ENCODE data around the gene SEMA4D. TPM values are rescaled to one million over a fixed set of nuclear protein-coding genes. Genes with fewer than 3 reads are reported as not detected.

Gene SEMA4D
- total RNA-seq, 1 experiment from 2014 or later, result 23.3 TPM

DNA sequence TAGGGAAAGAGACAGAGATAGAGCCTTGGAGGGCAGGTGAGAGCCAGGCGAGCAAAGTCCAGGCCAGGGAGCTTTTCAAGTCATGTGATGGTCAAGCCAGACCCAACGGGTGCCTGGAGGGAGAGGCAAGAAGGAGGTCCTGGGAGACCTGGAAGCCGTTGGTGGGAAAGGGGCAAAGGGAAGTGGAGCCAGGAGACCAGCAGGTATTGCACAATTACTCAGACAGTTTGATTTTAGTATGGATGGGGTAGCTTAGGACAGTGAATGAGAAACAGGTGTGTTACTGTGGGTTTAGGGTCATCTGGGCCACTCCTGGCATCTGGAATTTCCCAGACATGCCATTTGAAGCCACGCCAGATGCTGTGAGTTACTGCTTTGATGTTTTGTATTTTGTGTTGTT is 174.5 kb downstream of the SEMA4D start:
- no TSS peak for BruUV-seq (replicated peaks)
- Mint-ChIP-seq H3K4me1 (ENCODE audit: low read depth, unreplicated experiment) (peaks cover 16% of the 10 kb centered on the region), H3K27me3 (ENCODE audit: unreplicated experiment) (no peaks in the 10 kb centered on the region), H3K36me3 (ENCODE audit: insufficient read depth, unreplicated experiment) (peaks cover 16% of the 10 kb centered on the region), H3K27ac (ENCODE audit: unreplicated experiment) (peak overlapping the region; percentile 16), H3K4me3 (ENCODE audit: low read depth, unreplicated experiment) (no peak overlapping the region), H3K9me3 (ENCODE audit: low read depth, unreplicated experiment) (no peaks in the 10 kb centered on the region)
- TF ChIP-seq, protein P1, sequence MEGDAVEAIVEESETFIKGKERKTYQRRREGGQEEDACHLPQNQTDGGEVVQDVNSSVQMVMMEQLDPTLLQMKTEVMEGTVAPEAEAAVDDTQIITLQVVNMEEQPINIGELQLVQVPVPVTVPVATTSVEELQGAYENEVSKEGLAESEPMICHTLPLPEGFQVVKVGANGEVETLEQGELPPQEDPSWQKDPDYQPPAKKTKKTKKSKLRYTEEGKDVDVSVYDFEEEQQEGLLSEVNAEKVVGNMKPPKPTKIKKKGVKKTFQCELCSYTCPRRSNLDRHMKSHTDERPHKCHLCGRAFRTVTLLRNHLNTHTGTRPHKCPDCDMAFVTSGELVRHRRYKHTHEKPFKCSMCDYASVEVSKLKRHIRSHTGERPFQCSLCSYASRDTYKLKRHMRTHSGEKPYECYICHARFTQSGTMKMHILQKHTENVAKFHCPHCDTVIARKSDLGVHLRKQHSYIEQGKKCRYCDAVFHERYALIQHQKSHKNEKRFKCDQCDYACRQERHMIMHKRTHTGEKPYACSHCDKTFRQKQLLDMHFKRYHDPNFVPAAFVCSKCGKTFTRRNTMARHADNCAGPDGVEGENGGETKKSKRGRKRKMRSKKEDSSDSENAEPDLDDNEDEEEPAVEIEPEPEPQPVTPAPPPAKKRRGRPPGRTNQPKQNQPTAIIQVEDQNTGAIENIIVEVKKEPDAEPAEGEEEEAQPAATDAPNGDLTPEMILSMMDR (IDR thresholded peaks at IDR 0.05; ENCODE audit: unreplicated experiment), result no peak
- CTCF ChIA-PET, result interaction anchor here (0.6 kb wide), 1 partner anchor 228 kb away, joined by 7 read pairs; no protein-coding TSS in a partner anchor
- intact Hi-C loops (cut with micrococcal nuclease; ENCODE audit: unreplicated experiment), result no loop called here
- no peak for DNase-seq

DNA sequence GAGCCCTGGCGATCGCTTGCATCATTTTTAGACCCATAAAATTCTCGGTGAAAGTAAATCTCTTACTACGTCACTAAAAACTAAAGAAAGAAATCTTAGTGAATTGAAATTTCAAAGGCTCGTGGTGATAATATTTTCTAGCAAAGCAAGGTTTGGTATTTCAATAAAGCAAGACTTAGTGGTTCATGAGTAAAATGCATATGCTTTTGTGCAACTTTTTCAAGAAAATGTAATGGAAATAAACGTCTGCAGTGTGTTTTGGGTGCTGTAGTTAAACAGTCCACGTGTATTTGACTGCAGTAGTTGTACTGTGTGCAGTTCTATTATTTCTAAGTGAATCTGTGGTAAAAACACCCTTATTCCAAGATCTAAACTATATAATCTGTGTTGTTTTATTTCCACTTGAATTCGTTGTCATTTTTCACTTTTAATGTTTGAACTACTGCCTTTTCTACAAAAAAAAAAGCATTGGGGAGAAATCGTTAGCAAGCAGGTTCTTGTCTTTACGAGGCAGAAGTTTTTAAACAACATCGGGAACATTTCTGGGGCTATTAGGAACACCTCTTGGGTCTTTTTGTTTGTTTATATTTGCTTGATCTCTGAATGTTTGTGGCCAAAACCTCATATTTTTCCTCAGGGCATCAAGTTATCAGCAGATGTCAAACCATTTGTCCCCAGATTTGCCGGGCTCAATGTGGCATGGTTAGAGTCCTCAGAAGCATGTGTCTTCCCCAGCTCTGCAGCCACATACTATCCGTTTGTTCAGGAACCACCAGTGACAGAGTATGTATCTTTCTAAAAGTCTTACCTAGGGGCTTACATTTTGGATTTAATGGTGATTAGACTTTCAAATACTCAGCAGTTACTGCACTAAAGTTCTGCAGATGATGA is 178.7 kb downstream of the SEMA4D start:
- peak overlapping the region; percentile 71 for H3K4me3 Mint-ChIP-seq (ENCODE audit: low read depth, unreplicated experiment)
- CTCF ChIA-PET, result no interaction called here
- intact Hi-C loops (cut with micrococcal nuclease; ENCODE audit: unreplicated experiment), result no loop called here
- H3K36me3 Mint-ChIP-seq (ENCODE audit: insufficient read depth, unreplicated experiment), result peaks cover 44% of the 10 kb centered on the region
- no peaks in the 10 kb centered on the region for H3K9me3 Mint-ChIP-seq (ENCODE audit: low read depth, unreplicated experiment)
- BruUV-seq (replicated peaks), result TSS peak; percentile 4
- H3K27ac Mint-ChIP-seq (ENCODE audit: unreplicated experiment), result peak overlapping the region; percentile 85
- TF ChIP-seq, protein P1 (IDR thresholded peaks at IDR 0.05; ENCODE audit: unreplicated experiment), result peak; percentile 1
- DNase-seq, result no peak
- H3K27me3 Mint-ChIP-seq (ENCODE audit: unreplicated experiment), result no peaks in the 10 kb centered on the region
- peaks cover 25% of the 10 kb centered on the region for H3K4me1 Mint-ChIP-seq (ENCODE audit: low read depth, unreplicated experiment)

DNA sequence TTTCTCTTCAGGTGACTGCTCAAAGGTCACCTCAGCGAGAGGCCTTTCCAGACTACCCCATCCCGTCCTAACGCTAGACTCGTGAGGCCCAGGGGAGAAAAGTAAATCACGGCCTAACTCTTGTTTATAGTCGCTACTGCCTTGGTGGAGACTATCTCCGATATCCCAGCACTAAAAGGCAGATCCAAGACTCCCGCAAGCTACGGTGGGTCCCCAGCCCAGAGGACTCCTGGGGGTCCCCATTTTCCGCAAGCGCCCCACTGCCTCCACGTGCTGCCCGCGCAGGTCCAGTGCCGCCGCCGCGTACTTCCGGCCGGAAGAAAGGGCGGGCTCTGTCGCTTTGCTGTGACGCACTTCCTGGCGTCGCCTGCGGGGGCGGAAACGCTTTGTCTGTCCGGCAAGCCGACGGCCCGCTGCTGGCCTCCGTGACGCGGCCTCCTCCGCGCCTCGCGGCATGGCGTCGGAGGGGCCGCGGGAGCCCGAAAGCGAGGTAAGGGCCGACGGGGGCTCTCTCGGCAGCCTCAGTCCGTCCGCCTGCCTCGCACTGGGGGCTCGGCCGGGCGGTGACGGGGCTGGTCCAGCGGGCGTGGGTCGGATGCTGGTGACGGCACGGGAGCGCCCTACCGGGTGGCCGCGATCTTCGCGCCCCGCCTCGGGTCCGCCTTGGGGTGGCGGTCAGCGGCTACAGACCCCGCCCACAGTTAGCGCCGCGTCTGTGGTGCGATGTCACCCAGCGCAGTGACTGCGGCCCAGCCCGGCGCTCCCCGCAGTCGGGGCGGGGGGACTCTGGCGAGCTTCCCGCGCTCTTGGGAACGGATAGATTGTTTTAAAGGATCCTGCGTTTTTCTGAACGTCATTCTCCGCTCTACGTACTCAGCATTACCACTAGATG is 179.5 kb downstream of the SEMA4D start, which contains the start of gene SECISBP2:
TSS of gene SECISBP2 (plus strand) at position 378 of the 892 bp plus-strand sequence. CDS start at position 455, 77 bp downstream.
- CTCF ChIA-PET, result interaction anchor here (0.6 kb wide), 1 partner anchor 231 kb away, joined by 8 read pairs; no protein-coding TSS in a partner anchor
- no peaks in the 10 kb centered on the region for H3K27me3 Mint-ChIP-seq (ENCODE audit: unreplicated experiment)
- BruUV-seq (replicated peaks), result no TSS peak
- H3K9me3 Mint-ChIP-seq (ENCODE audit: low read depth, unreplicated experiment), result no peaks in the 10 kb centered on the region
- H3K4me3 Mint-ChIP-seq (ENCODE audit: low read depth, unreplicated experiment), result peak within 1 kb of the TSS; percentile 71
- peak; percentile 93 for DNase-seq
- TF ChIP-seq, protein P1 (IDR thresholded peaks at IDR 0.05; ENCODE audit: unreplicated experiment), result peak; percentile 38
- intact Hi-C loops (cut with micrococcal nuclease; ENCODE audit: unreplicated experiment), result no loop called here
- H3K36me3 Mint-ChIP-seq (ENCODE audit: insufficient read depth, unreplicated experiment), result peaks cover 52% of the 10 kb centered on the region
- H3K4me1 Mint-ChIP-seq (ENCODE audit: low read depth, unreplicated experiment), result peaks cover 21% of the 10 kb centered on the region
- peak within 1 kb of the TSS; percentile 85 for H3K27ac Mint-ChIP-seq (ENCODE audit: unreplicated experiment)

DNA sequence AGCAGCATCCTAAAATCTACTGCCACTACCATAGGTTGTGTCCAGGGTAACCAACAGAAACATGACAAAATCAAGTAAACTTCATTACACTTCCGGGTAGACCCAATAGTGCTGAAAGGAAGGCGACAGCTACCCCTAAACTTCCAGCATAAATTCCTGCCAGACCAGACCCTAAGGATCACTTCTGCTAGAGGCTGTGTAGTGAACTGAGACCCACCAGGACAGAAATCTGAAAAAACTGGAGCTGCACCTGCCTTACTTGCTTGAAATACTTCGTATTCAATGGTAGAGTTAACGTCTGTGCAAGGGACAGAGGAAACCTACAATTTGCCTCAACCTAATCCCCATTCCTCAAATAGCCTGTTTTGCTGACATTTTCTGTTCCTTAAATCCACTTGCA is 180.6 kb downstream of the SEMA4D start:
- H3K36me3 Mint-ChIP-seq (ENCODE audit: insufficient read depth, unreplicated experiment), result peaks cover 63% of the 10 kb centered on the region
- no TSS peak for BruUV-seq (replicated peaks)
- H3K27me3 Mint-ChIP-seq (ENCODE audit: unreplicated experiment), result no peaks in the 10 kb centered on the region
- no peaks in the 10 kb centered on the region for H3K9me3 Mint-ChIP-seq (ENCODE audit: low read depth, unreplicated experiment)
- H3K4me3 Mint-ChIP-seq (ENCODE audit: low read depth, unreplicated experiment), result peak overlapping the region; percentile 71
- peak overlapping the region; percentile 85 for H3K27ac Mint-ChIP-seq (ENCODE audit: unreplicated experiment)
- intact Hi-C loops (cut with micrococcal nuclease; ENCODE audit: unreplicated experiment), result no loop called here
- TF ChIP-seq, protein P1 (IDR thresholded peaks at IDR 0.05; ENCODE audit: unreplicated experiment), result no peak
- CTCF ChIA-PET, result no interaction called here
- H3K4me1 Mint-ChIP-seq (ENCODE audit: low read depth, unreplicated experiment), result peaks cover 10% of the 10 kb centered on the region
- no peak for DNase-seq

All from Calu3 (cell line).